GM12878 (cell line): ENCODE data around the gene GIGYF1. TPM values are rescaled to one million over a fixed set of nuclear protein-coding genes. Genes with fewer than 3 reads are reported as not detected.

Experiments used
- ATAC-seq: fragments of 200-7000 bp; cut with Tn5 transposase; 3 replicates; pipeline ENCODE4 v1.9.1; 2020; ENCODE audit warnings: mild to moderate bottlenecking, moderate library complexity
- BruUV-seq: library from RNA; stranded (reverse); fragments of 400-500 nt; replicated peaks from 2 replicates; lab custom pipeline; 2021; lab: Mats Ljungman, UMichigan
- CTCF ChIA-PET: fragments of 300-600 bp; sonication (Branson Sonifier 250); formaldehyde crosslinking; extraction: SDS; loops from one replicate; lab custom pipeline; 2021; ENCODE audit warnings: inconsistent platforms; lab: Yijun Ruan, JAX
- POLR2A ChIA-PET: fragments of 350-600 bp; formaldehyde crosslinking; extraction: SDS; loops from one replicate; lab custom pipeline; 2021; ENCODE audit warnings: inconsistent platforms; lab: Charles Lee
- RAD21 ChIA-PET: fragments of 300-600 bp; sonication (Branson Sonifier 250); formaldehyde crosslinking; loops from one replicate; lab custom pipeline; 2023; ENCODE audit warnings: antibody characterized with exemption; ENCODE audit not compliant: unreplicated experiment; lab: Charles Lee
- SMC1A ChIA-PET: fragments of 300-600 bp; sonication (Branson Sonifier 250); formaldehyde crosslinking; loops from one replicate; lab custom pipeline; 2023; ENCODE audit not compliant: unreplicated experiment, uncharacterized antibody; lab: Charles Lee
- DNase-seq: peaks from one replicate; pipeline ENCODE4 v3.0.0-alpha.2; 2011; ENCODE audit warnings: low read depth, low spot score
- FAIRE-seq: peaks from 3 replicates; lab custom pipeline; 2011; peaks lifted over from hg19 to GRCh38; lab: Jason Lieb, UNC
- H2AFZ ChIP-seq: 2 replicates; pipeline ENCODE4 v1.6.0; 2011; ENCODE audit warnings: low read depth, low read length, control low read depth; ENCODE audit not compliant: control insufficient read depth
- H3K27ac ChIP-seq: 2 replicates; pipeline ENCODE4 v1.5.1; 2011; ENCODE audit warnings: control low read depth; ENCODE audit not compliant: control insufficient read depth, insufficient read depth
- H3K27me3 ChIP-seq, 2 experiments: replicated peaks in 1 of 2; 2 replicates each; pipeline versions ENCODE4 v1.6.0 to v1.6.1; 2011; ENCODE audit warnings: low read length in 1 of 2; ENCODE audit not compliant: control insufficient read depth in 2 of 2, insufficient read depth in 2 of 2
- H3K36me3 ChIP-seq, 2 experiments: 2 replicates each; pipeline ENCODE4 v1.5.1; 2011; ENCODE audit warnings: low read length in 1 of 2; ENCODE audit not compliant: control insufficient read depth in 2 of 2, insufficient read depth in 2 of 2
- H3K4me1 ChIP-seq: 2 replicates; pipeline ENCODE4 v1.6.1; 2011; ENCODE audit warnings: mild to moderate bottlenecking, low read length, moderate library complexity, mixed read lengths; ENCODE audit not compliant: control insufficient read depth, insufficient read depth
- H3K4me2 ChIP-seq: 2 replicates; pipeline ENCODE4 v1.6.0; 2011; ENCODE audit warnings: control low read depth; ENCODE audit not compliant: control insufficient read depth, insufficient read depth
- H3K4me3 ChIP-seq: fragments of 200-600 bp; sonication (generic); 2 replicates; pipeline ENCODE4 v1.5.1; 2016
- H3K79me2 ChIP-seq: 2 replicates; pipeline ENCODE4 v1.6.0; 2011; ENCODE audit warnings: low read length; ENCODE audit not compliant: control insufficient read depth, insufficient read depth
- H3K9ac ChIP-seq: 2 replicates; pipeline ENCODE4 v1.8.0; 2011; ENCODE audit warnings: low read length, control low read depth, mixed read lengths; ENCODE audit not compliant: control insufficient read depth, insufficient read depth
- H3K9me3 ChIP-seq: replicated peaks from 3 replicates; pipeline ENCODE4 v1.5.1; 2011; ENCODE audit warnings: mild to moderate bottlenecking, low read length; ENCODE audit not compliant: control insufficient read depth, insufficient read depth
- H4K20me1 ChIP-seq: 2 replicates; pipeline ENCODE4 v1.6.0; 2011; ENCODE audit not compliant: control insufficient read depth, insufficient read depth
- ATF2 ChIP-seq: IDR thresholded peaks from 2 replicates; pipeline ENCODE4 v1.6.1; 2012; ENCODE audit warnings: low read length, inconsistent platforms
- BRCA1 ChIP-seq: IDR thresholded peaks from 2 replicates; pipeline ENCODE4 v1.6.1; 2011; ENCODE audit warnings: low read depth, low read length, improper control_type of control experiment
- CHD1 ChIP-seq: IDR thresholded peaks from 2 replicates; pipeline ENCODE4 v1.6.1; 2012; ENCODE audit warnings: low read depth, low read length, improper control_type of control experiment
- CHD2 ChIP-seq: IDR thresholded peaks from 2 replicates; pipeline ENCODE4 v1.6.1; 2011; ENCODE audit warnings: low read depth, low read length, improper control_type of control experiment, borderline replicate concordance
- FOXK2 ChIP-seq: fragments of 450-650 bp; IDR thresholded peaks from 2 replicates; pipeline ENCODE4 v1.6.1; 2017; ENCODE audit warnings: mild to moderate bottlenecking, moderate library complexity
- HSF1 ChIP-seq: fragments of 150-350 bp; IDR thresholded peaks from 2 replicates; pipeline ENCODE4 v1.6.1; 2014; ENCODE audit warnings: mild to moderate bottlenecking, low read depth, low read length
- IRF4 ChIP-seq: IDR thresholded peaks from 2 replicates; pipeline ENCODE4 v1.6.1; 2011; ENCODE audit warnings: low read depth, low read length
- KLF5 ChIP-seq: fragments of 450-650 bp; IDR thresholded peaks from 2 replicates; pipeline ENCODE4 v1.6.1; 2014; ENCODE audit warnings: mild to moderate bottlenecking; ENCODE audit not compliant: partially characterized antibody
- RB1 ChIP-seq: fragments of 450-650 bp; formaldehyde crosslinking; IDR thresholded peaks from 2 replicates; pipeline ENCODE4 v1.6.1; 2017; ENCODE audit warnings: mild to moderate bottlenecking, borderline replicate concordance
- RCOR1 ChIP-seq: conservative IDR thresholded peaks from 2 replicates; pipeline ENCODE4 v1.6.1; 2012; ENCODE audit warnings: low read depth, low read length, improper control_type of control experiment
- SMAD1 ChIP-seq: fragments of 450-650 bp; IDR thresholded peaks from 2 replicates; pipeline ENCODE4 v1.6.1; 2018; ENCODE audit warnings: mild to moderate bottlenecking, low read depth; ENCODE audit not compliant: partially characterized antibody
- SMAD5 ChIP-seq: IDR thresholded peaks from 2 replicates; pipeline ENCODE4 v1.6.1; 2016; ENCODE audit warnings: antibody characterized with exemption, low read depth
- TAF1 ChIP-seq: IDR thresholded peaks from 2 replicates; pipeline ENCODE4 v1.6.1; 2011; ENCODE audit warnings: mild to moderate bottlenecking, low read depth, low read length, borderline replicate concordance
- TBL1XR1 ChIP-seq: IDR thresholded peaks from 2 replicates; pipeline ENCODE4 v1.6.1; 2012; ENCODE audit warnings: low read depth, low read length, improper control_type of control experiment
- USF1 ChIP-seq: IDR thresholded peaks from 2 replicates; pipeline ENCODE4 v1.6.1; 2011; ENCODE audit warnings: borderline replicate concordance, low read depth, mild to moderate bottlenecking, moderate library complexity, mixed read lengths, low read length; ENCODE audit not compliant: insufficient read depth; ENCODE audit errors: extremely low read length
- ZBED1 ChIP-seq: IDR thresholded peaks from 2 replicates; pipeline ENCODE4 v1.6.1; 2016; ENCODE audit warnings: borderline replicate concordance
- ZZZ3 ChIP-seq: IDR thresholded peaks from 2 replicates; pipeline ENCODE4 v1.6.1; 2011; ENCODE audit warnings: low read depth; ENCODE audit not compliant: control insufficient read depth, insufficient read length
- WGBS: methylation state at CpG from one replicate; pipeline ENCODE4 v1.1.6; 2016; ENCODE audit warnings: low lambda C conversion rate; ENCODE audit not compliant: insufficient replicate concordance, insufficient coverage; ENCODE audit errors: missing lambda C conversion rate; 5-methylcytosine and 5-hydroxymethylcytosine counted together
- in situ Hi-C: fragments of 300-500 bp; cut with MboI; formaldehyde crosslinking; loops from 9 replicates; pipeline ENCODE4 v1.14.3; 2018; ENCODE audit warnings: mixed read lengths
- intact Hi-C: fragments of 100-400 bp; cut with micrococcal nuclease; formaldehyde crosslinking; loops from one replicate; pipeline ENCODE4 v1.14.2; 2022; ENCODE audit not compliant: unreplicated experiment
- polyA plus RNA-seq, 11 experiments: library from polyadenylated mRNA; depleted of rRNA in 4 of 11; unstranded in 6 of 11; stranded (reverse) in 5 of 11; fragments of >200 nt; fragmentation: Nextera tagmentation in 4 of 11; fragmentation: Illumina TruSeq in 1 of 11; extraction: Ambion mirVana in 4 of 11; extraction: Trizol in 1 of 11; gene quantifications; 1 replicate in 1 of 11; 2 replicates in 10 of 11; pipeline versions ENCODE4 v1.2.1 to v1.2.3, GENCODE V29; 2011 to 2016; ENCODE audit warnings: inconsistent platforms in 2 of 11, missing spikeins in 2 of 11, low read depth in 1 of 11
- total RNA-seq, 4 experiments: library from RNA; depleted of rRNA in 3 of 4; stranded (reverse); fragments of >200 nt in 3 of 4; fragmentation: Illumina TruSeq in 1 of 4; extraction: Trizol in 1 of 4; gene quantifications; 2 replicates each; pipeline versions ENCODE4 v1.2.1 to v1.2.3, GENCODE V29; 2013 to 2021

GIGYF1 gene
- total and polyA plus RNA-seq, 10 of the 15 experiments (the other 5 are each of a cell fraction or from before 2014, with no cell fraction given), result 0.31 to 47.2 (median 9.9) TPM

- FAIRE-seq, result no peak
- in situ Hi-C loops (loop anchor here (25.0 kb wide), 1 partner anchor 223 kb away; the partner anchor contains the start of gene SPACDR), intact Hi-C loops (no loop called here)
- no peak for TF ChIP-seq IRF4
- no peak for TF ChIP-seq ZZZ3
- TF ChIP-seq ATF2, result no peak
- no peak for TF ChIP-seq RCOR1
- no peak for TF ChIP-seq USF1
- TF ChIP-seq FOXK2, result no peak
- no peak for TF ChIP-seq RB1
- TF ChIP-seq ZBED1, result no peak
- no peak for TF ChIP-seq TAF1
- TF ChIP-seq CHD2, result no peak
- no peak for TF ChIP-seq HSF1
- TF ChIP-seq BRCA1, result no peak
- TF ChIP-seq TBL1XR1, result no peak
- TF ChIP-seq CHD1, result no peak
- TF ChIP-seq SMAD1, result no peak
- no peak for TF ChIP-seq KLF5
- TF ChIP-seq SMAD5, result no peak
- DNase-seq, result no peak
- ChIA-PET RAD21 (no interaction called here), POLR2A (no interaction called here), SMC1A (no interaction called here), CTCF (interaction anchor here (1.2 kb wide), 1 partner anchor 20 kb away, joined by 4 read pairs; the partner anchor contains the start of gene POP7)
- 85% methylated on average over 16 of the region's 17 CpGs for WGBS
- BruUV-seq, result no TSS peak
- H3K9me3 ChIP-seq, result no peaks in the 10 kb centered on the region
- peaks cover 0 to 45% of the 10 kb centered on the region in 2 experiments; a peak in 3 of 4 replicates for H3K36me3 ChIP-seq
- H3K27me3 ChIP-seq, result no peaks in the 10 kb centered on the region
- H3K27ac ChIP-seq, result no peak overlapping the region
- peaks cover 10% of the 10 kb centered on the region for H3K4me1 ChIP-seq
- H3K4me3 ChIP-seq, result no peak overlapping the region
- no peak overlapping the region for H3K9ac ChIP-seq
- ATAC-seq, result no peak
- no peak overlapping the region for H2AFZ ChIP-seq
- H4K20me1 ChIP-seq, result no peaks in the 10 kb centered on the region
- no peak overlapping the region for H3K4me2 ChIP-seq
- H3K79me2 ChIP-seq, result peaks cover 21% of the 10 kb centered on the region
Observed at GRCh38 chr7:100685631-100686145, 8.4 kb downstream of the GIGYF1 start.
